Mucosa of rectum (tissue), 2 donors: ENCODE measurements around the gene IFT27.
"Not testable (repeated sequence)": the region's sequence is repeated elsewhere in the genome, so short reads cannot be mapped to it uniquely, and the experiment has no call there.

Experiments used
- H3K27ac ChIP-seq, 2 donors: one replicate each; pipeline ENCODE4 v1.7.0; 2013; ENCODE audit warnings: inconsistent platforms in 2 of 2, low read depth in 2 of 2, low read length in 2 of 2
- H3K27me3 ChIP-seq, 2 donors: one replicate each; pipeline ENCODE4 v1.7.0; 2013; ENCODE audit warnings: low read length in 2 of 2; ENCODE audit not compliant: control insufficient read depth in 2 of 2, insufficient read depth in 2 of 2
- H3K36me3 ChIP-seq, 2 donors: one replicate each; pipeline ENCODE4 v1.7.0; 2013; ENCODE audit warnings: low read length in 2 of 2; ENCODE audit not compliant: control insufficient read depth in 2 of 2, insufficient read depth in 2 of 2
- H3K4me1 ChIP-seq, 2 donors: one replicate each; pipeline ENCODE4 v1.7.0; 2013; ENCODE audit warnings: low read length in 2 of 2, mild to moderate bottlenecking in 1 of 2; ENCODE audit not compliant: control insufficient read depth in 2 of 2, insufficient read depth in 2 of 2
- H3K4me3 ChIP-seq, 2 donors: one replicate each; pipeline ENCODE4 v1.7.0; 2013; ENCODE audit warnings: low read length in 2 of 2
- H3K9ac ChIP-seq, 2 donors: one replicate each; pipeline ENCODE4 v1.7.0; 2013; ENCODE audit warnings: low read length in 2 of 2, low read depth in 1 of 2, mild to moderate bottlenecking in 1 of 2
- H3K9me3 ChIP-seq, 2 donors: one replicate each; pipeline ENCODE4 v1.7.0; 2013; ENCODE audit warnings: low read length in 2 of 2; ENCODE audit not compliant: control insufficient read depth in 2 of 2
- donor health status: healthy.
- donor health status: Normal muscosa, but diverticular disease.

IFT27 gene

DNA sequence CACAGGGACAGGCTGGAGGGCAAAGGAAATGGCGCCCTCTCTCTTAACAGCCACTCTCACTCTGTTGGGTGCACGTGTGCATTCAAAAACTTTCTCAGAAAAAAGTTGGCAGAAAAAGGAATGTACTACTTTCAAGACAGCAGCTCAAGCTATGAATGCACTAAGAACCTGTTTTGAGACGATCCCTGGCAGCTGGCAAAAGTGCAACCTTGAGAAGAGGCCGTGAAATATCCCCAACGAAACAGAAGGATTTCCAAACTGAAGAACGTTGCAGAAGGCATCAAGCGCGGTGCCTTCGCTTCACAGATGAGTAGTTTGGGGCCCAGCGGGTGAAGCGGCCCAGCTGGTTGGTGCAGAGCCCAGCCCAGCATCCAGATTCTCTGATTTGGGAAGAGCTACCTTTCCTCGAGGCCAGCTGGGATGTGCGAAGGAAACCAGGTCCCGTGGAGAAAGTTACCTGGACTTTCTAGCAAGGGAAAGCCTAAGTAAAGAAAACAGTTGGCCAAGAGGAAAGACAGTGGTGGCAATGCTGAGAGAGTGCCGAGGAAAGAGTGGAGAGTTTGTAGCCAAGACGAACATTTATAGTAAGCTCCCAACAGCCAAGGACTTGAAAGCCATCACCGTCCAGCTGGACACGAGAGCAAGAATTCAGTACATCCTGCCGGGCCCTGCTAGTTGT lies 16.3 kb downstream of the IFT27 start:
- no peak overlapping the region for H3K4me3 ChIP-seq
- H3K9me3 ChIP-seq: no peaks in the 10 kb centered on the region
- no peaks in the 10 kb centered on the region for H3K4me1 ChIP-seq
- no peak overlapping the region for H3K27ac ChIP-seq
- peaks cover 0 to 2% of the 10 kb centered on the region in 2 donors for H3K36me3 ChIP-seq
- H3K27me3 ChIP-seq: peaks cover 0 to 2% of the 10 kb centered on the region in 2 donors
- no peak overlapping the region for H3K9ac ChIP-seq

DNA sequence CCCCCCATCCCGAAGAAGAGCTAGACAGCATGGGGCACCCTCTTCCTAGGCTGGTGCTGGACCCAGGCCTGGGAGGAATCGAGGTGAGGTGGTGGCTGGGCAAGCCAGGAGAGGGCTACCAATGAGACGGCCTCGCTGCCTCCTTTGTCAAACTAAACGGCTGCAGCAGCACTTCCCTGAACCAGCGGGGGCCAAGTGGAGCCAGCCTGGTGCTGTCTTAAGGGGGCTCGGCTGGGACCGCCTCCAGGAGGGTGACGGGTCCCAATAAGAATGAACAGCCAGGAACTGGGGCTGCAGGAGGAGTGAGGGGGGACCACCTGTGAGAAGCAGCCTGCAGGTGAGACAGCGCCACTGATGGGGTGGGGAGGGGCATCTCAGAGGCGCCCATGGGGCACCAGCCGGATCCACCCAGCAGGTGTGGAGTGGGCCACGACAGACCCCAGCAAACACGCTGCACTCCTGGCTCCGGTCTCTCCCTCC lies 17.1 kb downstream of the IFT27 start:
- H3K4me3 ChIP-seq: no peak overlapping the region
- H3K27ac ChIP-seq: no peak overlapping the region
- no peak overlapping the region for H3K9ac ChIP-seq
- peaks cover 0 to 2% of the 10 kb centered on the region in 2 donors for H3K27me3 ChIP-seq
- H3K36me3 ChIP-seq: peaks cover 0 to 2% of the 10 kb centered on the region in 2 donors
- no peaks in the 10 kb centered on the region for H3K9me3 ChIP-seq
- H3K4me1 ChIP-seq: no peaks in the 10 kb centered on the region

- no peak overlapping the region for H3K9ac ChIP-seq
- no peaks in the 10 kb centered on the region for H3K4me1 ChIP-seq
- peaks cover 0 to 7% of the 10 kb centered on the region in 2 donors for H3K27me3 ChIP-seq
- no peak overlapping the region for H3K27ac ChIP-seq
- H3K9me3 ChIP-seq: no peaks in the 10 kb centered on the region
- no peak overlapping the region for H3K4me3 ChIP-seq
- H3K36me3 ChIP-seq: peaks cover 0 to 2% of the 10 kb centered on the region in 2 donors
Observed at GRCh38 chr22:36757668-36758211, 18.2 kb downstream of the IFT27 start.

DNA sequence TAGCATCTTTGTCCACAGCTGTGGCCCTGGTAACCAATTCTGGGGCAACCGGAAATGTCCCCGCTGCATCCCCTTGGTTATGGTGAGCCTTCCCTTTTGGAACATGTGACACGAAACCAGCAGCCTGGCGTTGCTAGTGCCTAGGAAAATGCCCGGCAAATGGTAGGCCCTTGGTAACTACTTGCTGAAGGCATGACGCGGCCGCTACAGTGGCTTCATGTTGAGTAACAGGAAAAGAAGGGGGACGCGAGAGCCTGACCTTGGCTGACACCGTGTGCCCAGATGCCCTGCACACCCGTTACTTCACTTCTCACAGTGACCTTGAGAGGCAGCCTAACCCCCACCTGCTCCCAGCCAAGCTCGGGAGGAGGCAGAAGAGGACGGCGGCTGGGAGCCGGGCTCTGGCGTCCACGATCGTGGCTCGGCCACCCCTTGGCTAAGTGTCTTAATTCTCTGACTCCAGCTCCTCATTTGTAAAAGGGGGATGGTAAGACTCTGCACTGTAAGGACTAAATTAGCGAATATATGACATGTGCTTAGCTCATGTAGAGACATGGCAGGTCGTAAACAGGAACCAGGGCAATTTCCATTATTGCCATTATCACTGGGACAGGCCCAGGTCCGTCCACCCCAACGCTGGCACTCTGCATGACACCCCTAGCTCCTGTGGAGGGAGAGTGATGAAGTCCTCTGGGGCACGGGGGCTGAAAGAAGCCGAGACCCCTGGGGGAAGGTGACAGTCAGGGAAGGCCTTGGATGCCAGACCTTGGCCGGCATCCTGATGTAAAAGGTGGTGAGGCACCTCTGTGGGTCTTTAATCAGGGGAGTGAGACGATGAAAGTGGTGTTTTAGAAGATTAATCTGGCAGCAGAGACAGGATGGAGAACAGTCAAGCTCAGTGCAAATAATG lies 18.9 kb downstream of the IFT27 start:
- no peak overlapping the region for H3K9ac ChIP-seq
- H3K36me3 ChIP-seq: no peaks in the 10 kb centered on the region
- no peaks in the 10 kb centered on the region for H3K4me1 ChIP-seq
- no peak overlapping the region for H3K4me3 ChIP-seq
- peaks cover 3 to 7% of the 10 kb centered on the region in 2 donors for H3K27me3 ChIP-seq
- no peaks in the 10 kb centered on the region for H3K9me3 ChIP-seq
- H3K27ac ChIP-seq: no peak overlapping the region

GRCh38 chr22:36756031-36756430 lies 19.9 kb downstream of the IFT27 start:
- H3K4me3 ChIP-seq: no peak overlapping the region
- H3K4me1 ChIP-seq: no peaks in the 10 kb centered on the region
- H3K27me3 ChIP-seq: peaks cover 3 to 7% of the 10 kb centered on the region in 2 donors
- no peak overlapping the region for H3K9ac ChIP-seq
- H3K27ac ChIP-seq: no peak overlapping the region
- no peaks in the 10 kb centered on the region for H3K36me3 ChIP-seq
- H3K9me3 ChIP-seq: no peaks in the 10 kb centered on the region

- no peak overlapping the region for H3K9ac ChIP-seq
- no peaks in the 10 kb centered on the region for H3K9me3 ChIP-seq
- H3K4me1 ChIP-seq: no peaks in the 10 kb centered on the region
- no peaks in the 10 kb centered on the region for H3K36me3 ChIP-seq
- H3K4me3 ChIP-seq: no peak overlapping the region
- H3K27me3 ChIP-seq: peaks cover 3 to 7% of the 10 kb centered on the region in 2 donors
- no peak overlapping the region for H3K27ac ChIP-seq
Observed at GRCh38 chr22:36755316-36755715, 20.6 kb downstream of the IFT27 start.

- H3K36me3 ChIP-seq, H3K4me3 ChIP-seq, H3K4me1 ChIP-seq, H3K27ac ChIP-seq, H3K9ac ChIP-seq, H3K9me3 ChIP-seq, H3K27me3 ChIP-seq: not testable (repeated sequence)
Observed at GRCh38 chr22:36754881-36755280, 21.0 kb downstream of the IFT27 start.

DNA sequence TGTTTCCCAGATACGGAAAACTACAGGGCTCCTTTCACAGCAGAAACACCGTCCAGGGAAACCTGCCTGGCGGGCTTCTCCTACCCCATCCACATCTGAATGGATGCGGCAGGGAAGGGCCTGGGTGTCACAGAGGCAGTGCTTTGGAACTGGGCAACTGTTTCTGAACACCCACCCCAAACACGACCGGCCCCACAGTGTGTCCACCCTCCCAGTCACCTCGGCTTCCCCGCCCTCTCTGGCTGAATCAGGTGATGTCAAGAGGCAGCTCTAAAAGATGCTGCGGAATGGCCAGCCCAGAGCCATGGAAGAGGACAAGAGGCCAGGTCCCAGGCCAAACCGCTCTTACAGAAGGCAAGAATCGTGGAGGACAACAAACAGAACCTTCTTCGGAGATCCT lies 22.0 kb downstream of the IFT27 start:
- Histone ChIP-seq H3K4me3 (no peak overlapping the region), H3K4me1 (no peaks in the 10 kb centered on the region), H3K27ac (no peak overlapping the region), H3K9ac (no peak overlapping the region), H3K27me3 (peaks cover 3 to 7% of the 10 kb centered on the region in 2 donors), H3K36me3 (no peaks in the 10 kb centered on the region), H3K9me3 (no peaks in the 10 kb centered on the region)

DNA sequence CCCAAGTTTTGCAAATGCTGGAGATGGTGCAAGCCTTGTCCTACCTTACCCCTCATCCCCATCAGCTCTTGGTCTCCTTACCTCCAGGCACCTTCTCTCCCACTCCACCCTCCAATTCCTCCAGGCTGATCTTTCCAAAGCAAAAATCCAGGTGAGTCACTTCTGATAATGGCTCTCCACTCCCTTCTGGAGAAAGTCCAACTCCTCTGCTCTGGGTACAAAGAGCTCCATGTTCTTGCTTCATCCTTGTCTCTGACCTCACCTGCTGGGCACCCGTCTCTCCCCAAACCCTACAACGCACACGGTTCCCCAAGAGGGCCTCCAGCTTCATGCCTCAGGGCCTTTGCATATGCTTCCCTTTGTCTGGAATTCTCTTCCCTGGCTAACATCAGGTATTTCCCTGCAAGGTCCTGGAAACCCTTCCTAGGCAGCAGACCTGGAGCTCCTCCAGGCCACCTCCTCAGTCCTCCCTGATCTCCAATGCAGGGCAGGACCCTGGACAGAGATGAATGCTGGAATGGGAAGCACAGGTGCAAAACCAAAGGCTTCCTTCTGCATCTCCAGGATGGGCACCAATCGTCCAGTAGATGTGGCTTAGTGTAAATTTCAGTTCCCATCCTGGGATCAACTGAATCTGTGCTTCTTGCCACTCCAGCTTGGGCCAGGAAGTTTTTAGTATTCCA lies 22.7 kb downstream of the IFT27 start:
- no peak overlapping the region for H3K27ac ChIP-seq
- H3K9ac ChIP-seq: no peak overlapping the region
- H3K9me3 ChIP-seq: no peaks in the 10 kb centered on the region
- H3K4me1 ChIP-seq: no peaks in the 10 kb centered on the region
- no peaks in the 10 kb centered on the region for H3K36me3 ChIP-seq
- peaks cover 3 to 7% of the 10 kb centered on the region in 2 donors for H3K27me3 ChIP-seq
- no peak overlapping the region for H3K4me3 ChIP-seq
